Measurements from ENCODE around the gene DUSP21.
"Not testable (repeated sequence)": the region's sequence is repeated elsewhere in the genome, so short reads cannot be mapped to it uniquely, and the experiment has no call there.

DUSP21 gene

GRCh38 chrX:44844204-44844603, 383 bp downstream of the DUSP21 start:
- Mint-ChIP-seq H3K27ac (no peak overlapping the region), H3K27me3 (ENCODE audit: low read depth, poor library complexity) (no peaks in the 10 kb centered on the region), H3K9me3 (peaks cover 70% of the 10 kb centered on the region), H3K36me3 (ENCODE audit: low read depth) (peaks cover 5% of the 10 kb centered on the region), H3K4me1 (no peaks in the 10 kb centered on the region), H3K4me3 (no peak overlapping the region)
- TF ChIP-seq CTCF (IDR thresholded peaks at IDR 0.05), result no peak
- DNase-seq, result no peak

GRCh38 chrX:44850891-44851290, 7.1 kb downstream of the DUSP21 start:
- H3K27ac Mint-ChIP-seq; H3K4me3 Mint-ChIP-seq; H3K27me3 Mint-ChIP-seq (ENCODE audit: low read depth, poor library complexity); DNase-seq; H3K4me1 Mint-ChIP-seq; H3K36me3 Mint-ChIP-seq (ENCODE audit: low read depth): not testable (repeated sequence)
- peaks cover 54% of the 10 kb centered on the region for H3K9me3 Mint-ChIP-seq

- Mint-ChIP-seq H3K4me1 (peaks cover 6% of the 10 kb centered on the region), H3K27me3 (ENCODE audit: low read depth, poor library complexity) (peaks cover 3% of the 10 kb centered on the region), H3K27ac (peak overlapping the region; percentile 93), H3K9me3 (peaks cover 44% of the 10 kb centered on the region), H3K36me3 (ENCODE audit: low read depth) (peaks cover 4% of the 10 kb centered on the region), H3K4me3 (peak overlapping the region; percentile 96)
- TF ChIP-seq CTCF (IDR thresholded peaks at IDR 0.05), result no peak
- peak; percentile 4 for DNase-seq
These were observed 27.4 kb downstream of the DUSP21 start for GRCh38 chrX:44871114-44871645.

- peaks cover 8% of the 10 kb centered on the region for H3K36me3 Mint-ChIP-seq (ENCODE audit: low read depth)
- no peak for DNase-seq
- H3K9me3 Mint-ChIP-seq, result peaks cover 40% of the 10 kb centered on the region
- H3K27me3 Mint-ChIP-seq (ENCODE audit: low read depth, poor library complexity), result peaks cover 3% of the 10 kb centered on the region
- peaks cover 6% of the 10 kb centered on the region for H3K4me1 Mint-ChIP-seq
- H3K4me3 Mint-ChIP-seq, result peak overlapping the region; percentile 96
- peak overlapping the region; percentile 91 for H3K27ac Mint-ChIP-seq
- no peak for TF ChIP-seq CTCF (IDR thresholded peaks at IDR 0.05)
These were observed 28.4 kb downstream of the DUSP21 start for GRCh38 chrX:44871931-44872820.

- Mint-ChIP-seq H3K4me3 (peak within 1 kb of the TSS; percentile 96), H3K9me3 (peaks cover 43% of the 10 kb centered on the region), H3K27me3 (ENCODE audit: low read depth, poor library complexity) (peaks cover 3% of the 10 kb centered on the region), H3K36me3 (ENCODE audit: low read depth) (peaks cover 16% of the 10 kb centered on the region), H3K4me1 (peaks cover 6% of the 10 kb centered on the region), H3K27ac (peak within 1 kb of the TSS; percentile 98)
- peak; percentile 95 for DNase-seq
- TF ChIP-seq CTCF (IDR thresholded peaks at IDR 0.05), result no peak
These were observed 29.1 kb downstream of the DUSP21 start, which contains the start of gene KDM6A for GRCh38 chrX:44872821-44873414. Gene KDM6A (plus strand): TSS chrX:44873188. CDS start chrX:44873552, 364 bp downstream.

All from nephron progenitor cell (in vitro differentiated cells).